Measurements from ENCODE around the gene RNF144A. TPM values are rescaled to one million over a fixed set of nuclear protein-coding genes. Genes with fewer than 3 reads are reported as not detected.
"Not testable (repeated sequence)": the region's sequence is repeated elsewhere in the genome, so short reads cannot be mapped to it uniquely, and the experiment has no call there.

The RNF144A gene
- total and polyA plus RNA-seq, 2 experiments from 2014 or later, result 2.8 to 14.7 TPM

DNA sequence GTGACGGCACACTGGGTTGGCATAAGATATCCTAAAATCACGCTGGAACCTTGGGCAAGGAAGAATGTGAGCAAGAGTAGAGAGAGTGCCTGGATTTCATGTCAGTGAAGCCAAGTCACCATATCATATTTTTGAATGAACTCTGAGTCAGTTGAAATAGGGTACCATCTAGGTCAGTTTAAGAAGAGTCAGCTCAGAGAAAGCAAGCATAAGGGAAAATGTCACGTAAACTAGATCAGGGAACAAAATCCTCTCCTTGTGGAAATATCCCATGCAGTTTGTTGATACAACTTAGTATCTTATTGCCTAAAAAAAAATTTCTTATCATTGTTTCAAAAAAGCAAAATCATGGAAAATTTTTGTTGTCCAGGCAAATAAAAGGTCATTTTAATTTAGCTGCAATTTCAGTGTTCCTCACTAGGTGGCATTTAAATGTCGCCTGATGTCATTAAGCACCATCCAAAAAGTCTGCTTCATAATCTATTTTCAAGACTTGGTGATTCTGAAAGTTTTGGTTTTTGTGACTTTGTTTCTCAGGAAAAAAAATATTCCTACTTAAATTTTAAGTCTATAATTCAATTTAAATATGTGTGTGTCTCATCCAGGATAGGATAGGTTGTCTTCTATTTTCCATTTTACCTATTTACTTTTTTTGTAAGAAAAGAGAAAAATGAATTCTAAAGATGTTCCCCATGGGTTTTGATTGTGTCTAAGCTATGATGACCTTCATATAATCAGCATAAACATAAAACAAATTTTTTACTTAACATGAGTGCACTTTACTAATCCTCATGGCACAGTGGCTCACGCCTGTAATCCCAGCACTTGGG, 20.1 kb upstream of the RNF144A start:
- peaks cover 5% of the 10 kb centered on the region; the same call in 1 of the 3 replicates for H3K9me3 Mint-ChIP-seq
- H3K27me3 Mint-ChIP-seq (ENCODE audit: insufficient read depth, low read depth, poor library complexity), result peaks cover 3% of the 10 kb centered on the region
- H3K9me2 ChIP-seq (ENCODE audit: insufficient read depth), result no peaks in the 10 kb centered on the region
- no peaks in the 10 kb centered on the region for H3K79me2 ChIP-seq (replicated peaks; ENCODE audit: insufficient read depth)
- H3F3A ChIP-seq (replicated peaks; ENCODE audit: low read depth), result no peaks in the 10 kb centered on the region
- no peaks in the 10 kb centered on the region; the same call in 2 of the 3 replicates for H3K4me1 Mint-ChIP-seq
- no peaks in the 10 kb centered on the region for H4K20me1 ChIP-seq (replicated peaks; ENCODE audit: insufficient read depth)
- no peak overlapping the region for H3K27ac Mint-ChIP-seq
- H3K36me3 ChIP-seq (ENCODE audit: insufficient read depth), result no peaks in the 10 kb centered on the region
- H3K27ac ChIP-seq (ENCODE audit: low read depth), result no peak overlapping the region
- no peak overlapping the region for H3K4me2 ChIP-seq
- DNase-seq (ENCODE audit: low spot score) (peak; percentile 45), ATAC-seq (no peak)
- no peaks in the 10 kb centered on the region for H3K4me1 ChIP-seq (ENCODE audit: insufficient read depth)
- H3K4me3 Mint-ChIP-seq, result no peak overlapping the region
- TF ChIP-seq CTCF (conservative IDR thresholded peaks at IDR 0.05; ENCODE audit: low read depth in 2 of 2), result peak; percentile 66 to 69
- TF ChIP-seq ZNF114 (CRISPR knock-in tag; IDR thresholded peaks at IDR 0.05), result no peak
- H3K27me3 ChIP-seq (ENCODE audit: insufficient read depth), result no peaks in the 10 kb centered on the region
- no peak overlapping the region for H2AFZ ChIP-seq
- no peaks in the 10 kb centered on the region for H3K36me3 Mint-ChIP-seq (ENCODE audit: low read depth)
- H3K4me3 ChIP-seq, result no peak overlapping the region

DNA sequence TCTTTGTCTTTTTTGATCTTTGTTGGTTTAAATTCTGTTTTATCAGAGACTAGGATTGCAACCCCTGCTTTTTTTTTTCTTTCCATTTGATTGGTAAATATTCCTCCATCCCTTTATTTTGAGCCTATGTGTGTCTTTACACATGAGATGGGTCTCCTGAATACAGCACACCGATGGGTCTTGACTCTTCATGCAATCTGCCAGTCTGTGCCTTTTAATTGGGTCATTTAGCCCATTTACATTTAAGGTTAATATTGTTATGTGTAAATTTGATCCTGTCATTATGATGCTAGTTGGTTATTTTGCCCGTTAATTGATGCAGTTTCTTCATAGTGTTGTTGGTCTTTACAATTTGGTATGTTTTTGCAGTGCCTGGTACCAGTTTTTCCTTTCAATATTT, 14.6 kb upstream of the RNF144A start:
- H3K4me2 ChIP-seq; H2AFZ ChIP-seq; H3K4me1 Mint-ChIP-seq; H3K9me2 ChIP-seq (ENCODE audit: insufficient read depth); H3K36me3 ChIP-seq (ENCODE audit: insufficient read depth); H3K4me3 ChIP-seq; H3K27ac Mint-ChIP-seq; H3K27ac ChIP-seq (ENCODE audit: low read depth); H3K27me3 Mint-ChIP-seq (ENCODE audit: insufficient read depth, low read depth, poor library complexity); H3K27me3 ChIP-seq (ENCODE audit: insufficient read depth); H3K79me2 ChIP-seq (replicated peaks; ENCODE audit: insufficient read depth); H3K4me3 Mint-ChIP-seq; H3K36me3 Mint-ChIP-seq (ENCODE audit: low read depth); H4K20me1 ChIP-seq (replicated peaks; ENCODE audit: insufficient read depth); DNase-seq (ENCODE audit: low spot score); H3F3A ChIP-seq (replicated peaks; ENCODE audit: low read depth); ATAC-seq; H3K4me1 ChIP-seq (ENCODE audit: insufficient read depth): not testable (repeated sequence)
- H3K9me3 Mint-ChIP-seq, result peaks cover 20% of the 10 kb centered on the region; the same call in 2 of the 3 replicates

GRCh38 chr2:6905668-6906067, 11.5 kb upstream of the RNF144A start:
- no peak for ATAC-seq
- Mint-ChIP-seq H3K9me3 (peaks cover 20% of the 10 kb centered on the region; the same call in 2 of the 3 replicates), H3K4me3 (no peak overlapping the region), H3K36me3 (ENCODE audit: low read depth) (no peaks in the 10 kb centered on the region), H3K4me1 (no peaks in the 10 kb centered on the region), H3K27ac (no peak overlapping the region), H3K27me3 (ENCODE audit: insufficient read depth, low read depth, poor library complexity) (no peaks in the 10 kb centered on the region)
- H4K20me1 ChIP-seq (replicated peaks; ENCODE audit: insufficient read depth), result no peaks in the 10 kb centered on the region
- no peak overlapping the region for H3K4me2 ChIP-seq
- H3K9me2 ChIP-seq (ENCODE audit: insufficient read depth), result 0 out of 2 replicates have a peak, but pooled peaks cover 3% of the 10 kb centered on the region
- no peak for DNase-seq (ENCODE audit: low spot score)
- H3K36me3 ChIP-seq (ENCODE audit: insufficient read depth), result no peaks in the 10 kb centered on the region
- H3K4me3 ChIP-seq, result no peak overlapping the region
- H3K27ac ChIP-seq (ENCODE audit: low read depth), result no peak overlapping the region
- H2AFZ ChIP-seq, result no peak overlapping the region
- no peaks in the 10 kb centered on the region for H3K4me1 ChIP-seq (ENCODE audit: insufficient read depth)
- H3K27me3 ChIP-seq (ENCODE audit: insufficient read depth), result no peaks in the 10 kb centered on the region
- no peaks in the 10 kb centered on the region for H3F3A ChIP-seq (replicated peaks; ENCODE audit: low read depth)
- no peaks in the 10 kb centered on the region for H3K79me2 ChIP-seq (replicated peaks; ENCODE audit: insufficient read depth)
- TF ChIP-seq ZNF114 (CRISPR knock-in tag; IDR thresholded peaks at IDR 0.05) (no peak), ZNF462 (CRISPR knock-in tag; IDR thresholded peaks at IDR 0.05) (no peak), CREB1 (CRISPR knock-in tag; IDR thresholded peaks at IDR 0.05; ENCODE audit: low read depth) (no peak)
